HepG2 (cell line): ENCODE results near the gene CLPTM1. TPM values are rescaled to one million over a fixed set of nuclear protein-coding genes. Genes with fewer than 3 reads are reported as not detected.

Experiments
- ATF1 ChIP-seq: IDR thresholded peaks from 2 replicates; pipeline ENCODE4 v1.6.1; 2016; ENCODE audit warnings: mild to moderate bottlenecking, control low read depth
- CBX2 ChIP-seq, 2 experiments: fragments of 200-600 bp in 1 of 2; sonication (generic); formaldehyde crosslinking in 1 of 2; IDR thresholded peaks; 2 replicates each; pipeline versions ENCODE4 v1.7.0 to v1.8.1; 2018 to 2022; ENCODE audit warnings: low read depth in 2 of 2, low read length in 1 of 2, mild to moderate bottlenecking in 1 of 2, missing genetic modification reagents in 1 of 2
- CREM ChIP-seq, 2 experiments: sonication (generic) in 1 of 2; formaldehyde crosslinking in 1 of 2; IDR thresholded peaks; 2 replicates each; pipeline versions ENCODE4 v1.4.0 to v1.6.1; 2016 to 2020; ENCODE audit warnings: antibody characterized with exemption in 1 of 2, mild to moderate bottlenecking in 1 of 2, missing genetic modification reagents in 1 of 2
- NFYC ChIP-seq: IDR thresholded peaks from 2 replicates; pipeline ENCODE4 v1.6.1; 2016; ENCODE audit warnings: missing genetic modification reagents, missing compliant biosample characterization
- NKX3-1 ChIP-seq: sonication (generic); formaldehyde crosslinking; IDR thresholded peaks from 2 replicates; pipeline ENCODE4 v1.5.0; 2020; ENCODE audit warnings: missing genetic modification reagents
- PHB2 ChIP-seq: fragments of 450-650 bp; IDR thresholded peaks from 2 replicates; pipeline ENCODE4 v1.6.1; 2018; ENCODE audit not compliant: partially characterized antibody
- STAG1 ChIP-seq: sonication (generic); formaldehyde crosslinking; IDR thresholded peaks from 2 replicates; pipeline ENCODE4 v1.4.0; 2020; ENCODE audit warnings: missing genetic modification reagents
- ZNF230 ChIP-seq: sonication (generic); formaldehyde crosslinking; IDR thresholded peaks from 2 replicates; pipeline ENCODE4 v1.4.0; 2020; ENCODE audit warnings: mild to moderate bottlenecking, missing genetic modification reagents
- ZNF232 ChIP-seq: sonication (generic); formaldehyde crosslinking; IDR thresholded peaks from 2 replicates; pipeline ENCODE4 v1.4.0; 2020; ENCODE audit warnings: missing genetic modification reagents, borderline replicate concordance
- ZNF446 ChIP-seq: sonication (generic); formaldehyde crosslinking; IDR thresholded peaks from 2 replicates; pipeline ENCODE4 v1.5.0; 2020; ENCODE audit warnings: mild to moderate bottlenecking, missing genetic modification reagents
- ZNF562 ChIP-seq: sonication (generic); formaldehyde crosslinking; IDR thresholded peaks from 2 replicates; pipeline ENCODE4 v1.8.0; 2022; ENCODE audit warnings: missing genetic modification reagents, borderline replicate concordance
- ZNF749 ChIP-seq: sonication (generic); formaldehyde crosslinking; IDR thresholded peaks from 2 replicates; pipeline ENCODE4 v1.8.0; 2022; ENCODE audit warnings: mild to moderate bottlenecking, missing genetic modification reagents, moderate library complexity, borderline replicate concordance
- ZNF839 ChIP-seq: sonication (generic); formaldehyde crosslinking; IDR thresholded peaks from 2 replicates; pipeline ENCODE4 v1.4.0; 2020; ENCODE audit warnings: missing genetic modification reagents, mild to moderate bottlenecking, borderline replicate concordance
- ZSCAN21 ChIP-seq: sonication (generic); formaldehyde crosslinking; IDR thresholded peaks from 2 replicates; pipeline ENCODE4 v1.8.0; 2022; ENCODE audit warnings: mild to moderate bottlenecking, missing genetic modification reagents, moderate library complexity, borderline replicate concordance
- polyA plus RNA-seq, 8 experiments: library from polyadenylated mRNA; depleted of rRNA in 3 of 8; stranded (reverse) in 7 of 8; unstranded in 1 of 8; fragments of >200 nt; fragmentation: Illumina TruSeq in 4 of 8; extraction: Trizol in 4 of 8; gene quantifications; 2 replicates each; pipeline versions ENCODE4 v1.2.1 to v1.2.3, GENCODE V29; 2011 to 2016; ENCODE audit warnings: low read depth in 4 of 8, missing spikeins in 1 of 8, mixed read lengths in 1 of 8; ENCODE audit not compliant: insufficient read depth in 1 of 8
- total RNA-seq, 5 experiments: library from RNA; depleted of rRNA; stranded (reverse); fragments of >200 nt; fragmentation: Illumina TruSeq; extraction: Trizol; gene quantifications; 2 replicates each; pipeline ENCODE4 v1.2.3, GENCODE V29; 2016; ENCODE audit warnings: low read depth in 1 of 5
- TF ChIP-seq, protein P1 (sequence below): fragments of 450-650 bp; IDR thresholded peaks from 2 replicates; pipeline ENCODE4 v1.6.1; 2016
- TF ChIP-seq, protein P2 (sequence below): sonication (generic); formaldehyde crosslinking; IDR thresholded peaks from 2 replicates; pipeline ENCODE4 v1.4.0; 2020; ENCODE audit warnings: mild to moderate bottlenecking, missing genetic modification reagents
- TF ChIP-seq, protein P3 (sequence below): IDR thresholded peaks from 2 replicates; pipeline ENCODE4 v1.6.1; 2016; ENCODE audit warnings: mild to moderate bottlenecking
- TF ChIP-seq, protein P4 (sequence below): sonication (generic); formaldehyde crosslinking; IDR thresholded peaks from 2 replicates; pipeline ENCODE4 v1.4.0; 2020; ENCODE audit warnings: missing genetic modification reagents, borderline replicate concordance
- TF ChIP-seq, protein P5 (sequence below): sonication (generic); formaldehyde crosslinking; IDR thresholded peaks from 2 replicates; pipeline ENCODE4 v1.5.0; 2020; ENCODE audit warnings: mild to moderate bottlenecking, missing genetic modification reagents

CLPTM1 gene
- total and polyA plus RNA-seq, 2 of the 13 experiments (the other 11 are each of a cell fraction or from before 2014, with no cell fraction given): 34.9 to 42.8 TPM

DNA sequence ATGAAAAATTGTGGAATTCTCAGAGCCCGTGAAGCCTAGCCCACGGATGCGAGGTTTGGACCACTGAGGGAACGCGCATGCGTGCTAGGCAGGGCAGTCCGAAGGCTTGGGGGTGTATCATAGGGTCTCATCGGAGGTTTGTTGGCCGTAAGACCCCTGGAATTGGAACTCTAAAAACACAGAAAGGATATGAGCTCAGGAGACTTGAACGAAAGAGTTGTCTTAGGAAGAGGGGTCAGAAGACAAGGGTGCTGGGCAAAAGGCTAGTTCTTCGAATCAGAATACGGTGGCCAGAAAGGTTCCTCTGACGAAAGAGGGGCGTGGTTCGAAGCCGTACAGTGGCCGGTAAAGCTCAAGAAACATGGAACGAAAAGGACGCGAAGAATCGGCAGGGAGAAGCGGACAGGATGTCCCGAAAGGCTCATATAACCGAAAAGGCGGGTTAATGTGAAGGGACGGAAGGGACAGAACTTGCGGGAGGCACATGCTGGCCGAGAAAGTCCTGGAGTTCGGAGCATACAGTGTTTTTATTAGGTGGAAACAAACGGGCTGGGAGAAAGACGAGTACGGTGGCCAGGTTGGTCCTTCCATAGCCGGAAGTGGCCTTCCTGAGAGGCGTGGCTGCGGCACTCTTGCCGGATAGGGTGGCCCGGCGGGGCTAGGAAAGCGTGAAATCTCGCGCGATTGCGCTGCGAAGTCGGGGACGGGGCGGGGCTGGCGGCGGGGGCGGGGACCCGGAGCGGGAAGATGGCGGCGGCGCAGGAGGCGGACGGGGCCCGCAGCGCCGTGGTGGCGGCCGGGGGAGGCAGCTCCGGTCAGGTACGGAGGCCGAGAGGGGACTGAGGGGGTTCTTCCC, at the start of gene CLPTM1 (continued):
- TF ChIP-seq ZNF562 (CRISPR knock-in tag): no peak
- peak; percentile 68 for TF ChIP-seq NFYC (CRISPR knock-in tag)
- TF ChIP-seq, protein P1, sequence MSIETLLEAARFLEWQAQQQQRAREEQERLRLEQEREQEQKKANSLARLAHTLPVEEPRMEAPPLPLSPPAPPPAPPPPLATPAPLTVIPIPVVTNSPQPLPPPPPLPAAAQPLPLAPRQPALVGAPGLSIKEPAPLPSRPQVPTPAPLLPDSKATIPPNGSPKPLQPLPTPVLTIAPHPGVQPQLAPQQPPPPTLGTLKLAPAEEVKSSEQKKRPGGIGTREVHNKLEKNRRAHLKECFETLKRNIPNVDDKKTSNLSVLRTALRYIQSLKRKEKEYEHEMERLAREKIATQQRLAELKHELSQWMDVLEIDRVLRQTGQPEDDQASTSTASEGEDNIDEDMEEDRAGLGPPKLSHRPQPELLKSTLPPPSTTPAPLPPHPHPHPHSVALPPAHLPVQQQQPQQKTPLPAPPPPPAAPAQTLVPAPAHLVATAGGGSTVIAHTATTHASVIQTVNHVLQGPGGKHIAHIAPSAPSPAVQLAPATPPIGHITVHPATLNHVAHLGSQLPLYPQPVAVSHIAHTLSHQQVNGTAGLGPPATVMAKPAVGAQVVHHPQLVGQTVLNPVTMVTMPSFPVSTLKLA: 0 out of 2 replicates have a peak, but pooled peaks have one; percentile 33
- no peak for TF ChIP-seq ZNF839 (CRISPR knock-in tag)
- no peak for TF ChIP-seq ZNF232 (CRISPR knock-in tag)
- TF ChIP-seq ZNF230 (CRISPR knock-in tag): 0 out of 2 replicates have a peak, but pooled peaks have one; percentile 39
- peak; percentile 89 for TF ChIP-seq ATF1 (CRISPR knock-in tag)
- TF ChIP-seq ZSCAN21: no peak
- TF ChIP-seq, protein P2, sequence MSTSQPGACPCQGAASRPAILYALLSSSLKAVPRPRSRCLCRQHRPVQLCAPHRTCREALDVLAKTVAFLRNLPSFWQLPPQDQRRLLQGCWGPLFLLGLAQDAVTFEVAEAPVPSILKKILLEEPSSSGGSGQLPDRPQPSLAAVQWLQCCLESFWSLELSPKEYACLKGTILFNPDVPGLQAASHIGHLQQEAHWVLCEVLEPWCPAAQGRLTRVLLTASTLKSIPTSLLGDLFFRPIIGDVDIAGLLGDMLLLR (CRISPR knock-in tag): peak; percentile 63; the same call in 1 of the 2 replicates
- TF ChIP-seq NKX3-1 (CRISPR knock-in tag): 0 out of 2 replicates have a peak, but pooled peaks have one; percentile 36
- no peak for TF ChIP-seq CBX2 (IDR thresholded peaks at IDR 0.05; ENCODE audit: low read depth, low read length)
- no peak for TF ChIP-seq CBX2 (CRISPR knock-in tag; IDR thresholded peaks at IDR 0.05; ENCODE audit: low read depth)
- TF ChIP-seq, protein P3, sequence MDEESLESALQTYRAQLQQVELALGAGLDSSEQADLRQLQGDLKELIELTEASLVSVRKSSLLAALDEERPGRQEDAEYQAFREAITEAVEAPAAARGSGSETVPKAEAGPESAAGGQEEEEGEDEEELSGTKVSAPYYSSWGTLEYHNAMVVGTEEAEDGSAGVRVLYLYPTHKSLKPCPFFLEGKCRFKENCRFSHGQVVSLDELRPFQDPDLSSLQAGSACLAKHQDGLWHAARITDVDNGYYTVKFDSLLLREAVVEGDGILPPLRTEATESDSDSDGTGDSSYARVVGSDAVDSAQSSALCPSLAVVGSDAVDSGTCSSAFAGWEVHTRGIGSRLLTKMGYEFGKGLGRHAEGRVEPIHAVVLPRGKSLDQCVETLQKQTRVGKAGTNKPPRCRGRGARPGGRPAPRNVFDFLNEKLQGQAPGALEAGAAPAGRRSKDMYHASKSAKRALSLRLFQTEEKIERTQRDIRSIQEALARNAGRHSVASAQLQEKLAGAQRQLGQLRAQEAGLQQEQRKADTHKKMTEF: peak; percentile 66
- 0 out of 2 replicates have a peak, but pooled peaks have one; percentile 7 for TF ChIP-seq STAG1 (CRISPR knock-in tag)
- TF ChIP-seq ZNF749 (CRISPR knock-in tag): peak; percentile 62; the same call in 1 of the 2 replicates
- TF ChIP-seq, protein P4, sequence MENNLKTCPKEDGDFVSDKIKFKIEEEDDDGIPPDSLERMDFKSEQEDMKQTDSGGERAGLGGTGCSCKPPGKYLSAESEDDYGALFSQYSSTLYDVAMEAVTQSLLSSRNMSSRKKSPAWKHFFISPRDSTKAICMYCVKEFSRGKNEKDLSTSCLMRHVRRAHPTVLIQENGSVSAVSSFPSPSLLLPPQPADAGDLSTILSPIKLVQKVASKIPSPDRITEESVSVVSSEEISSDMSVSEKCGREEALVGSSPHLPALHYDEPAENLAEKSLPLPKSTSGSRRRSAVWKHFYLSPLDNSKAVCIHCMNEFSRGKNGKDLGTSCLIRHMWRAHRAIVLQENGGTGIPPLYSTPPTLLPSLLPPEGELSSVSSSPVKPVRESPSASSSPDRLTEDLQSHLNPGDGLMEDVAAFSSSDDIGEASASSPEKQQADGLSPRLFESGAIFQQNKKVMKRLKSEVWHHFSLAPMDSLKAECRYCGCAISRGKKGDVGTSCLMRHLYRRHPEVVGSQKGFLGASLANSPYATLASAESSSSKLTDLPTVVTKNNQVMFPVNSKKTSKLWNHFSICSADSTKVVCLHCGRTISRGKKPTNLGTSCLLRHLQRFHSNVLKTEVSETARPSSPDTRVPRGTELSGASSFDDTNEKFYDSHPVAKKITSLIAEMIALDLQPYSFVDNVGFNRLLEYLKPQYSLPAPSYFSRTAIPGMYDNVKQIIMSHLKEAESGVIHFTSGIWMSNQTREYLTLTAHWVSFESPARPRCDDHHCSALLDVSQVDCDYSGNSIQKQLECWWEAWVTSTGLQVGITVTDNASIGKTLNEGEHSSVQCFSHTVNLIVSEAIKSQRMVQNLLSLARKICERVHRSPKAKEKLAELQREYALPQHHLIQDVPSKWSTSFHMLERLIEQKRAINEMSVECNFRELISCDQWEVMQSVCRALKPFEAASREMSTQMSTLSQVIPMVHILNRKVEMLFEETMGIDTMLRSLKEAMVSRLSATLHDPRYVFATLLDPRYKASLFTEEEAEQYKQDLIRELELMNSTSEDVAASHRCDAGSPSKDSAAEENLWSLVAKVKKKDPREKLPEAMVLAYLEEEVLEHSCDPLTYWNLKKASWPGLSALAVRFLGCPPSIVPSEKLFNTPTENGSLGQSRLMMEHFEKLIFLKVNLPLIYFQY (CRISPR knock-in tag): no peak
- TF ChIP-seq ZNF446 (CRISPR knock-in tag): peak; percentile 58; the same call in 1 of the 2 replicates
- TF ChIP-seq CREM (IDR thresholded peaks at IDR 0.05): peak; percentile 91
- no peak for TF ChIP-seq CREM (CRISPR knock-in tag; IDR thresholded peaks at IDR 0.05)
- TF ChIP-seq PHB2: no peak
- TF ChIP-seq, protein P5, sequence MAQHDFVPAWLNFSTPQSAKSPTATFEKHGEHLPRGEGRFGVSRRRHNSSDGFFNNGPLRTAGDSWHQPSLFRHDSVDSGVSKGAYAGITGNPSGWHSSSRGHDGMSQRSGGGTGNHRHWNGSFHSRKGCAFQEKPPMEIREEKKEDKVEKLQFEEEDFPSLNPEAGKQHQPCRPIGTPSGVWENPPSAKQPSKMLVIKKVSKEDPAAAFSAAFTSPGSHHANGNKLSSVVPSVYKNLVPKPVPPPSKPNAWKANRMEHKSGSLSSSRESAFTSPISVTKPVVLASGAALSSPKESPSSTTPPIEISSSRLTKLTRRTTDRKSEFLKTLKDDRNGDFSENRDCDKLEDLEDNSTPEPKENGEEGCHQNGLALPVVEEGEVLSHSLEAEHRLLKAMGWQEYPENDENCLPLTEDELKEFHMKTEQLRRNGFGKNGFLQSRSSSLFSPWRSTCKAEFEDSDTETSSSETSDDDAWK (CRISPR knock-in tag): no peak
